Upper lobe of left lung (tissue), 4 donors: ENCODE data around the gene TULP1.

Experiments
- EP300 ChIP-seq, 4 donors: sonication (generic); formaldehyde crosslinking; IDR thresholded peaks; one replicate each; pipeline ENCODE4 v1.5.1; 2017; ENCODE audit warnings: antibody characterized with exemption in 4 of 4, control low read depth in 2 of 4
- POLR2AphosphoS5 ChIP-seq, 2 donors: sonication (generic); formaldehyde crosslinking; IDR thresholded peaks; one replicate each; pipeline ENCODE4 v1.5.1; 2017; ENCODE audit warnings: antibody characterized with exemption in 2 of 2
- TF ChIP-seq, protein P1 (sequence below), 6 experiments: fragments of 450-650 bp in 4 of 6; fragments of 200-600 bp in 2 of 6; sonication (generic) in 2 of 6; IDR thresholded peaks; one replicate each; pipeline ENCODE4 v1.5.1; 2016 to 2019; ENCODE audit warnings: antibody characterized with exemption in 6 of 6

DNA sequence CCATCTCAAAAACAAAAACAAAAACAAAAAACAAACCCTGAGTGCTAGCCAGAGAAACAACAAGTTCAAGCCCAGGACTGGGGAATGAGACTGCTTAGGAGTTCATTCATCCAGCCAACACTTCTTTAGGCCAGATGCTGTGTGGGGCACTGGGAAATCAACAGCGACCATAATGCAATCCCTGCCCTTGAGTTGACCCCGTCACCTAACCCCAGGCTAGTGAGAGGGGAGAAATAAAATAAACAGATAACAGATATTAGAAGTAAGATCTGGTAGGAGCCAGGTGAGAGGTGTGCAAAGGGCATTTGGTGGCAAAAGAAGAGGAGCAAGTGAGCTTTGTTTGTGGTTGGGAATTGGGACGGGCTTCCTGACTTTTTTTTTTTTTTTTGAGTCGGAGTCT lies 49.4 kb downstream of the TULP1 start:
- no peak for TF ChIP-seq EP300 (IDR thresholded peaks at IDR 0.05)
- TF ChIP-seq, protein P1, sequence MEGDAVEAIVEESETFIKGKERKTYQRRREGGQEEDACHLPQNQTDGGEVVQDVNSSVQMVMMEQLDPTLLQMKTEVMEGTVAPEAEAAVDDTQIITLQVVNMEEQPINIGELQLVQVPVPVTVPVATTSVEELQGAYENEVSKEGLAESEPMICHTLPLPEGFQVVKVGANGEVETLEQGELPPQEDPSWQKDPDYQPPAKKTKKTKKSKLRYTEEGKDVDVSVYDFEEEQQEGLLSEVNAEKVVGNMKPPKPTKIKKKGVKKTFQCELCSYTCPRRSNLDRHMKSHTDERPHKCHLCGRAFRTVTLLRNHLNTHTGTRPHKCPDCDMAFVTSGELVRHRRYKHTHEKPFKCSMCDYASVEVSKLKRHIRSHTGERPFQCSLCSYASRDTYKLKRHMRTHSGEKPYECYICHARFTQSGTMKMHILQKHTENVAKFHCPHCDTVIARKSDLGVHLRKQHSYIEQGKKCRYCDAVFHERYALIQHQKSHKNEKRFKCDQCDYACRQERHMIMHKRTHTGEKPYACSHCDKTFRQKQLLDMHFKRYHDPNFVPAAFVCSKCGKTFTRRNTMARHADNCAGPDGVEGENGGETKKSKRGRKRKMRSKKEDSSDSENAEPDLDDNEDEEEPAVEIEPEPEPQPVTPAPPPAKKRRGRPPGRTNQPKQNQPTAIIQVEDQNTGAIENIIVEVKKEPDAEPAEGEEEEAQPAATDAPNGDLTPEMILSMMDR (IDR thresholded peaks at IDR 0.05) = no peak
- TF ChIP-seq POLR2AphosphoS5 (IDR thresholded peaks at IDR 0.05) = no peak
